ENCODE measurements around the gene IRAK2.

GRCh38 chr3:10285272-10286132 lies 120.8 kb downstream of the IRAK2 start:
- TF ChIP-seq RFX5 (IDR thresholded peaks at IDR 0.05; ENCODE audit: borderline replicate concordance, low read depth, low read length) (no peak), CTCF (IDR thresholded peaks at IDR 0.05; ENCODE audit: control extremely low read depth in 1 of 3, insufficient read depth in 1 of 3, low read depth in 1 of 3, low read length in 3 of 3) (no peak), CEBPB (IDR thresholded peaks at IDR 0.05; ENCODE audit: low read depth, low read length) (no peak), ATF3 (IDR thresholded peaks at IDR 0.05; ENCODE audit: insufficient read depth, low read depth, low read length) (no peak), MAX (IDR thresholded peaks at IDR 0.05) (no peak), POLR2AphosphoS5 (IDR thresholded peaks at IDR 0.05; ENCODE audit: low read depth, low read length) (no peak), POLR2A (IDR thresholded peaks at IDR 0.05; ENCODE audit: control extremely low read depth in 1 of 2, low read depth in 2 of 2, low read length in 2 of 2) (no peak), SIN3A (conservative IDR thresholded peaks at IDR 0.05 in 1 of 2, IDR thresholded peaks at IDR 0.05 in 1 of 2; ENCODE audit: low read depth in 1 of 2, low read length in 2 of 2) (no peak)

All from H1 (cell line).